GM18909 (cell line): ENCODE results near the gene RHEB.

Source experiments
- ATAC-seq: cut with Tn5 transposase; IDR thresholded peaks from one replicate; pipeline ENCODE4 v1.9.1; 2021; ENCODE audit warnings: mild to moderate bottlenecking; ENCODE audit not compliant: unreplicated experiment, poor library complexity

The RHEB gene

DNA sequence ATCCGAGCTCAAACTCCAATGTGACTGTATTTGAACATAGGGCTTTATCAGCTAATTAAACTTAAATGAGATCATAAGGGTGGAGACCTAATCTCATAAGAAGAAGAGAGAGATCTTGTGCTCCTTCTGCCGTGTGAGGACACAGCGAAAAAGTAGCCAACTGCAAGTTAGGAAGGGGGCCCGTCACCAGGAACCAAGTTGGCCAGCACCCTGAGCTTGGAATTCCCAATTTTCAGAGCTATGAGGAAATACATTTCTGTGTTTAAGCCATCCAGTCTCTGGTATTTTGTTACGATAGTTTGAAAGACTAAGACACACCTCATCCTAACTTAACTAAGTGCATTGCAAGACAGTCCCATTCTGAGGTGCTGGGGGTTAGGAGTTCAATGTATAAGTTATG, 95.8 kb downstream of the RHEB start:
- no peak for ATAC-seq

DNA sequence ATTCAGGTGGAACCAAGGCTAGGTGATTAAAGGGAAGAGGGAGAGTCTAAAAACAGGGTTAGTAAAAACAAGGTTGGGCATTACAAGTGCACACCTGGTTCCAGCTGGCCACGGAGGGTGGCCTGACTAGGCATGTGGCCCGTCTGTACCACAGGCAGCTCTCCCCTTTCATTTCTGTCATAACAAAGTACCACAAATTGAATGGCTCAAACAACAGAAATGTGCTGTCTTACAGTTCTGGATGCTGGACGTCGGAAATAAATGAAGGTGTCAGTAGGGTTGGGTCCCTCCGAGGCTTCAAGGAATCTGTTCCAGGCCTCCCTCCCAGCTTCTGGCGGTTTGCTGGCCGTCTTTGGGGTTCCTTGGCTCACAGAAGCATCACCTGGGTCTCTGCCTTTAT, 96.5 kb downstream of the RHEB start:
- no peak for ATAC-seq

DNA sequence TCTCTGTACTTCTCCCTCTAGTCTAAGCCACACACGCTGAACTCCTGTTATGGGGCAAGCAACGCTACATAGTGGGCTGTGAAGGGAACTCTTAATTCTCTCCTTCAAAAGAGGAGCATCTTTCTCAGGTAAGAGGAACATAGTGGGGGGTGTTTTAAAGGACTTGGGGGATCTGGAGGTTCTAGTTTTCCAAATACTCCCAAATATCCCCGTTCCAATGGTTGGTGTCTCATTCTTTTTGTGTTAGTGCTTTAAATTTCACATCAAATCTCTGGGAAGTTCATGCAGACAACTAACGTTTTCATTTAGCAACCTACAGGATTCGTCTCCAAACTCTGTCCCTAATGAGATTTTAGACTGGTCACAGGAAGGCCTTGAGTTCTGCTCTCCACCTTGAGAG, 97.5 kb downstream of the RHEB start:
- no peak for ATAC-seq

DNA sequence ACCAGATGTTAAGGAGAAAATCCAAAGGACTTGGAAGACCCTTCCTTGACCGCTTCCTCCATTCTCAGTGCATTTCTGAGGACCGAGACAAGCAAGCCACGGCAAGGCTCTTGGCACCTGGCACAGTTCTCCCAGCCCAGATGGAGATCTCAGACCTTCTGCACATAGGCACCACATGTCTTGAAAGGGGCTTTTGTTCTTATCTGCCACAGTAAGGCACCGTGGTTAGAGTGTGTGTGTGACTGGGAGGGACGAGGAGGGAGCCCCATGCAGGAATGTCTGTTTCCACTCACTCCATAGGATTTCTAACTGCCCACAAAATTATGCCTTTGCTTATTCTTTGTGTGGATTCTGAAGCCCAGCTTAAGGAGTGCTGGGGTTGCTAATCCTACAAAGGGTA, 99.6 kb downstream of the RHEB start:
- ATAC-seq = no peak

DNA sequence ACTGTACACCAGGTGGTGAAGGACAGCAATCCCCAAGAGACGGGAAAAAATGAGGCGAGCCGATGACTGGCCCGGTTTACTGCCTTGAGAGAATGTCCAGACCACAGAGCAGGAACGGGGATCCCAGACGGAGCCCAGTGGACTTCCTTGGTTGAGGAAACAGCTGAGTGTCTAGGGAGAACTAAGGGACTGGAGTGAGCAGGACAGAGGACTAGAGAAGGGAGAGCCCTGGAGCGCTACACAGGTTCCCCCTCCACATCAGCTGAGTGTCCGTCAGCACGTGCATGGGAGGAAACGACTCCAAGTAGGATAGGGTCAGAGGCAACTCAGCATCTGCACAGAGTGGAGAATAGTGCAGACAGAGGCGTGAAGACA, 102.8 kb downstream of the RHEB start:
- ATAC-seq = no peak

DNA sequence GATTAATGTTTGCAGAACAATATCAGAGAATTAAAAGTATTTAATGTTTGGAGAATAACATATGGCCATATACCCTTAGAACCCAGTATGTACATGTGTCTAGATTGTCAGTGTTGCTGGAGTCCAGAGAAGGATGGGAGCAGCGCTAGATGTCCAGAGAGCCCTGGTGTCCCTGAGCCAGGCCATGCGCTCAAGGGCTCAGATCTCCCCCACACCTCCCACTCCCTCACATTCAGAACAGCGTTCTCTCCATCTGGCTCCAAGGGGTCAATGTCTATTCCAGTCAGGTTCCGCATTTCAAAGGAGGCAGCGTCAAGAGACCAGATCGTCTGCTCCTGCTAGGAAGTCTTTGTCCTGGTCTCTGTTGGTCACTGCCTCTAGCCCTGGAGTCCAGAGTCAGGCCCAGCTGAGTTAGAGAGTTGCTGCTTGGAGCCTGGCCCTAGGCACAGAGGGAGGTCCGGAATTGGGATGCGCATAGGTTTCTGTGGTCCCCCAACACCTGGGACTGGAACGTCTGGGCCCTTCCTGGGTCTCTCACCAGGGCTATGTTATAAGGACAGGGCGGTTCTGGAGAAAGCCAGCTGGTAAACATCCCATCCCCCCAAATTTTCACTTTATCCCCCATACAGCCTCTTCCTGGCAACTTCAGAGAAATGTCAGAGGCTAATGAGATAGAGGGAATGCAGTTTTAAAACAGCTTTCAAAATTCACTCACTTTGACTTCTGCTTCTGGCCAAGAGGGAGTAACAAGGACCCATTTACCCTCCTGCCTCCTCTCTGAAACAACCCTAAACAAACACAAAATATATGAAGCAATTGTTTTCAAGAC, 103.4 kb downstream of the RHEB start:
- ATAC-seq = no peak
